H9 (cell line): ENCODE data around the gene MED23. TPM values are rescaled to one million over a fixed set of nuclear protein-coding genes. Genes with fewer than 3 reads are reported as not detected.

Experiments
- DNase-seq: peaks from one replicate; pipeline ENCODE4 v3.0.0-alpha.2; 2017
- H2AFZ ChIP-seq: one replicate; pipeline ENCODE4 v1.6.1; 2013; ENCODE audit warnings: mild to moderate bottlenecking, low read length, control low read depth, moderate library complexity
- H2AK5ac ChIP-seq: 2 replicates; pipeline ENCODE4 v1.6.1; 2013; ENCODE audit warnings: low read length, control low read depth, mixed read lengths; ENCODE audit not compliant: insufficient read length
- H2BK120ac ChIP-seq: one replicate; pipeline ENCODE4 v1.6.1; 2013; ENCODE audit warnings: low read depth, mild to moderate bottlenecking, low read length, control low read depth, inconsistent platforms; ENCODE audit not compliant: poor library complexity, severe bottlenecking
- H2BK12ac ChIP-seq: 2 replicates; pipeline ENCODE4 v1.6.1; 2013; ENCODE audit warnings: low read length, control low read depth, mixed read lengths, low read depth; ENCODE audit not compliant: insufficient read length
- H2BK15ac ChIP-seq: 2 replicates; pipeline ENCODE4 v1.6.1; 2013; ENCODE audit warnings: low read depth, low read length, control low read depth
- H2BK20ac ChIP-seq: one replicate; pipeline ENCODE4 v1.6.1; 2013; ENCODE audit warnings: low read depth, mild to moderate bottlenecking, low read length, control low read depth, inconsistent platforms; ENCODE audit not compliant: poor library complexity, severe bottlenecking
- H2BK5ac ChIP-seq: 2 replicates; pipeline ENCODE4 v1.6.1; 2013; ENCODE audit warnings: low read length, control low read depth, mixed read lengths; ENCODE audit not compliant: insufficient read length
- H3K14ac ChIP-seq: 2 replicates; pipeline ENCODE4 v1.6.1; 2013; ENCODE audit warnings: low read length, control low read depth; ENCODE audit not compliant: insufficient read depth
- H3K18ac ChIP-seq: 2 replicates; pipeline ENCODE4 v1.6.1; 2013; ENCODE audit warnings: low read depth, mild to moderate bottlenecking, mixed read lengths, low read length, control low read depth; ENCODE audit not compliant: insufficient read length
- H3K23ac ChIP-seq: 2 replicates; pipeline ENCODE4 v1.6.1; 2013; ENCODE audit warnings: low read length, control low read depth, mixed read lengths, low read depth; ENCODE audit not compliant: insufficient read length
- H3K23me2 ChIP-seq: 2 replicates; pipeline ENCODE4 v1.6.1; 2013; ENCODE audit warnings: low read depth, mild to moderate bottlenecking, mixed read lengths, low read length, control low read depth; ENCODE audit not compliant: insufficient read length, poor library complexity, severe bottlenecking
- H3K27ac ChIP-seq: 2 replicates; pipeline ENCODE4 v1.5.1; 2013; ENCODE audit warnings: low read length, control low read depth, mixed read lengths, low read depth; ENCODE audit not compliant: insufficient read length
- H3K27me3 ChIP-seq: 2 replicates; pipeline ENCODE4 v1.6.1; 2013; ENCODE audit warnings: low read length, control low read depth, inconsistent platforms; ENCODE audit not compliant: insufficient read depth
- H3K4ac ChIP-seq: 2 replicates; pipeline ENCODE4 v1.6.1; 2013; ENCODE audit warnings: low read depth, mild to moderate bottlenecking, control low read depth, inconsistent platforms, low read length, moderate library complexity
- H3K4me1 ChIP-seq: 2 replicates; pipeline ENCODE4 v1.6.1; 2013; ENCODE audit warnings: low read length, control low read depth, inconsistent platforms; ENCODE audit not compliant: insufficient read depth
- H3K4me2 ChIP-seq: 2 replicates; pipeline ENCODE4 v1.6.1; 2013; ENCODE audit warnings: low read length, control low read depth, mixed read lengths; ENCODE audit not compliant: insufficient read length, insufficient read depth
- H3K56ac ChIP-seq: 2 replicates; pipeline ENCODE4 v1.6.1; 2013; ENCODE audit warnings: low read depth, mild to moderate bottlenecking, mixed read lengths, low read length, control low read depth; ENCODE audit not compliant: insufficient read length
- H3K79me1 ChIP-seq: 2 replicates; pipeline ENCODE4 v1.6.1; 2013; ENCODE audit warnings: low read depth, mild to moderate bottlenecking, moderate library complexity, low read length, control low read depth, inconsistent platforms; ENCODE audit not compliant: insufficient read depth, poor library complexity, severe bottlenecking
- H3K79me2 ChIP-seq: 2 replicates; pipeline ENCODE4 v1.6.1; 2013; ENCODE audit warnings: low read length, control low read depth, inconsistent platforms; ENCODE audit not compliant: insufficient read depth
- H3K9ac ChIP-seq: 2 replicates; pipeline ENCODE4 v1.6.1; 2013; ENCODE audit warnings: low read length, control low read depth, mixed read lengths; ENCODE audit not compliant: insufficient read length; ENCODE audit errors: extremely low read depth
- H3K9me3 ChIP-seq: one replicate; pipeline ENCODE4 v1.6.1; 2013; ENCODE audit warnings: low read depth, low read length, inconsistent platforms; ENCODE audit not compliant: control insufficient read depth
- H3T11ph ChIP-seq: one replicate; pipeline ENCODE4 v1.6.1; 2013; ENCODE audit warnings: mild to moderate bottlenecking, low read length, control low read depth, inconsistent platforms
- H4K20me1 ChIP-seq: one replicate; pipeline ENCODE4 v1.6.1; 2013; ENCODE audit not compliant: control insufficient read depth, insufficient read length, insufficient read depth
- H4K5ac ChIP-seq: 2 replicates; pipeline ENCODE4 v1.6.1; 2013; ENCODE audit warnings: low read depth, mild to moderate bottlenecking, mixed read lengths, low read length, control low read depth; ENCODE audit not compliant: insufficient read length
- H4K8ac ChIP-seq: replicated peaks from 2 replicates; pipeline ENCODE4 v1.6.1; 2013; ENCODE audit warnings: low read length, control low read depth, mixed read lengths, low read depth; ENCODE audit not compliant: insufficient read length
- H4K91ac ChIP-seq: 2 replicates; pipeline ENCODE4 v1.6.1; 2013; ENCODE audit warnings: low read depth, mild to moderate bottlenecking, moderate library complexity, mixed read lengths, low read length, control low read depth; ENCODE audit not compliant: insufficient read length
- H3K27ac Mint-ChIP-seq, 3 experiments: 2 replicates in 2 of 3; 3 replicates in 1 of 3; pipeline ENCODE4 v1.8.0; 2020 to 2021; ENCODE audit warnings: mixed read lengths in 3 of 3, mild to moderate bottlenecking in 1 of 3, moderate library complexity in 1 of 3
- H3K27me3 Mint-ChIP-seq: 2 replicates; pipeline ENCODE4 v1.8.0; 2021; ENCODE audit warnings: low read depth, mild to moderate bottlenecking, moderate library complexity, mixed read lengths
- H3K36me3 Mint-ChIP-seq, 3 experiments: 2 replicates in 2 of 3; 3 replicates in 1 of 3; pipeline ENCODE4 v1.8.0; 2020 to 2021; ENCODE audit warnings: low read depth in 3 of 3, mixed read lengths in 3 of 3; ENCODE audit not compliant: insufficient read depth in 1 of 3
- H3K4me1 Mint-ChIP-seq, 2 experiments: 2 replicates each; pipeline ENCODE4 v1.8.0; 2020; ENCODE audit warnings: mixed read lengths in 2 of 2
- H3K4me3 Mint-ChIP-seq, 2 experiments: 2 replicates in 1 of 2; 3 replicates in 1 of 2; pipeline ENCODE4 v1.8.0; 2020 to 2021; ENCODE audit warnings: mild to moderate bottlenecking in 2 of 2, mixed read lengths in 2 of 2, moderate library complexity in 1 of 2
- H3K9me3 Mint-ChIP-seq, 2 experiments: 2 replicates in 1 of 2; 3 replicates in 1 of 2; pipeline ENCODE4 v1.8.0; 2020; ENCODE audit warnings: mild to moderate bottlenecking in 2 of 2, mixed read lengths in 2 of 2, moderate library complexity in 1 of 2
- CTCF ChIP-seq: fragments of 200-600 bp; sonication (generic); conservative IDR thresholded peaks from 3 replicates; pipeline ENCODE4 v1.8.0; 2021; ENCODE audit warnings: antibody characterized with exemption, mild to moderate bottlenecking
- WGBS: extraction: QIAGEN DNeasy Blood & Tissue Kit; methylation state at CpG from one replicate; pipeline ENCODE4 v1.1.7; 2013; ENCODE audit warnings: missing lambda C conversion rate, low lambda C conversion rate, mixed read lengths; ENCODE audit not compliant: insufficient read length; ENCODE audit errors: extremely low coverage; 5-methylcytosine and 5-hydroxymethylcytosine counted together
- total RNA-seq: library from RNA; stranded (reverse); gene quantifications from 2 replicates; pipeline ENCODE4 v1.2.1, GENCODE V29; 2021

Gene MED23
- total RNA-seq, 1 experiment from 2014 or later, result 16.2 TPM

- H3K18ac ChIP-seq, result no peak overlapping the region
- Mint-ChIP-seq H3K4me1 (no peaks in the 10 kb centered on the region), H3K9me3 (no peaks in the 10 kb centered on the region; a peak in 1 of 5 replicates), H3K36me3 (no peaks in the 10 kb centered on the region), H3K27ac (no peak overlapping the region), H3K4me3 (no peak overlapping the region), H3K27me3 (no peaks in the 10 kb centered on the region)
- WGBS, result no CpG with 5 or more reads among the region's 4 CpGs
- no peak overlapping the region for H3K56ac ChIP-seq
- H2BK5ac ChIP-seq, result no peak overlapping the region
- H4K20me1 ChIP-seq, result no peaks in the 10 kb centered on the region
- no peak overlapping the region for H2AFZ ChIP-seq
- no peak overlapping the region for H2AK5ac ChIP-seq
- no peak overlapping the region for H3K27ac ChIP-seq
- H3K79me2 ChIP-seq, result no peaks in the 10 kb centered on the region
- peaks cover 2% of the 10 kb centered on the region for H3K23me2 ChIP-seq
- no peak overlapping the region for H4K5ac ChIP-seq
- H4K8ac ChIP-seq, result no peak overlapping the region
- TF ChIP-seq CTCF, result no peak
- H2BK120ac ChIP-seq, result no peak overlapping the region
- H3T11ph ChIP-seq, result no peak overlapping the region
- no peak overlapping the region for H2BK12ac ChIP-seq
- no peak overlapping the region for H4K91ac ChIP-seq
- DNase-seq, result no peak
- no peak overlapping the region for H3K4me2 ChIP-seq
- no peaks in the 10 kb centered on the region for H3K4me1 ChIP-seq
- no peak overlapping the region for H2BK15ac ChIP-seq
- H2BK20ac ChIP-seq, result no peak overlapping the region
- no peaks in the 10 kb centered on the region for H3K79me1 ChIP-seq
- no peak overlapping the region for H3K9ac ChIP-seq
- no peaks in the 10 kb centered on the region for H3K27me3 ChIP-seq
- H3K4ac ChIP-seq, result no peak overlapping the region
- H3K23ac ChIP-seq, result no peak overlapping the region
- no peaks in the 10 kb centered on the region for H3K9me3 ChIP-seq
- H3K14ac ChIP-seq, result no peak overlapping the region
These were observed 65.9 kb downstream of the MED23 start for GRCh38 chr6:131561925-131562707.
